KMS-11 (cell line): ENCODE measurements around the gene PRDX2.

Experiments
- H2AFZ ChIP-seq: fragments of 200-600 bp; sonication (generic); 2 replicates; pipeline ENCODE4 v1.6.1; 2016; ENCODE audit warnings: antibody characterized with exemption, mixed run types, low read depth
- H3K27ac ChIP-seq: fragments of 200-600 bp; sonication (generic); 2 replicates; pipeline ENCODE4 v1.6.1; 2016; ENCODE audit warnings: mild to moderate bottlenecking, mixed run types
- H3K27me3 ChIP-seq: fragments of 200-600 bp; sonication (generic); 2 replicates; pipeline ENCODE4 v1.6.1; 2017; ENCODE audit warnings: mild to moderate bottlenecking, low read depth, mixed run types, moderate library complexity; ENCODE audit not compliant: insufficient read depth
- H3K36me3 ChIP-seq: fragments of 200-600 bp; sonication (generic); 2 replicates; pipeline ENCODE4 v1.6.1; 2017; ENCODE audit warnings: mild to moderate bottlenecking, mixed run types; ENCODE audit not compliant: insufficient read depth
- H3K4me1 ChIP-seq: fragments of 200-600 bp; sonication (generic); 2 replicates; pipeline ENCODE4 v1.6.1; 2016; ENCODE audit warnings: mild to moderate bottlenecking, low read depth, mixed run types; ENCODE audit not compliant: poor library complexity, severe bottlenecking
- H3K4me2 ChIP-seq: fragments of 200-600 bp; sonication (generic); 2 replicates; pipeline ENCODE4 v1.7.0; 2016; ENCODE audit warnings: mild to moderate bottlenecking, mixed run types
- H3K4me3 ChIP-seq: fragments of 200-600 bp; sonication (generic); IDR thresholded peaks from 2 replicates; pipeline ENCODE4 v1.6.1; 2017; ENCODE audit warnings: low read depth, low read length, mixed read lengths; ENCODE audit not compliant: insufficient read depth
- H3K79me2 ChIP-seq: fragments of 200-600 bp; sonication (generic); 2 replicates; pipeline ENCODE4 v1.6.1; 2016; ENCODE audit warnings: low read depth, mixed run types; ENCODE audit not compliant: insufficient read depth
- H3K9ac ChIP-seq: fragments of 200-600 bp; sonication (generic); 2 replicates; pipeline ENCODE4 v1.6.1; 2016; ENCODE audit warnings: mild to moderate bottlenecking, mixed run types
- H4K20me1 ChIP-seq: fragments of 200-600 bp; sonication (generic); 2 replicates; pipeline ENCODE4 v1.6.1; 2016; ENCODE audit warnings: mild to moderate bottlenecking, mixed run types; ENCODE audit not compliant: insufficient read depth
- CTCF ChIP-seq: fragments of 200-600 bp; sonication (generic); conservative IDR thresholded peaks from 2 replicates; pipeline ENCODE4 v1.6.1; 2017; ENCODE audit warnings: low read depth, mild to moderate bottlenecking, antibody characterized with exemption, low read length, moderate library complexity, mixed read lengths

Gene PRDX2

GRCh38 chr19:12763100-12763499 lies 38.5 kb downstream of the PRDX2 start:
- Histone ChIP-seq H4K20me1 (no peaks in the 10 kb centered on the region), H3K79me2 (no peaks in the 10 kb centered on the region), H2AFZ (no peak overlapping the region), H3K36me3 (no peaks in the 10 kb centered on the region), H3K4me1 (no peaks in the 10 kb centered on the region), H3K9ac (no peak overlapping the region), H3K4me3 (no peak overlapping the region), H3K4me2 (no peak overlapping the region), H3K27me3 (peaks cover 10% of the 10 kb centered on the region; the same call in 1 of the 2 replicates), H3K27ac (no peak overlapping the region)
- TF ChIP-seq CTCF = no peak

DNA sequence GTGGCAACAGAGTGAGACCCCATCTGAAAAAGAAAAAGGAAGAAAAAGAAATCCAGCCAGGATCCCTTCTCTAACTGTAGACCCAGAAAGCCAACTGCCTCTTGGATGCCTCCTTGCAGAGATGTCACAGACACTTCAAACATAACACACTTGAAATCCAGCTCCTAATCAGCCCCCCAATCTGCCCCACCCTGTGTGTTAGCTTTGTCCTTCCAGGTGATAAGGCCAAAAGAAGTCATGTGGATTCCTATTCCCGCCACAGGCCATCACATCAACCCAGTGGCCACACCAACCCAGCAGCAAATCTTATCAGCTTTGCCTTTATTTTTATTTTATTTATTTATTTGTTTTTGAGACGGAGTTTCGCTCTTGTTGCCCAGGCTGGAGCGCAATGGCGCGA lies 41.9 kb downstream of the PRDX2 start:
- Histone ChIP-seq H3K9ac (no peak overlapping the region), H3K4me1 (no peaks in the 10 kb centered on the region), H3K36me3 (no peaks in the 10 kb centered on the region), H4K20me1 (no peaks in the 10 kb centered on the region), H2AFZ (no peak overlapping the region), H3K27me3 (peaks cover 34% of the 10 kb centered on the region; the same call in 1 of the 2 replicates), H3K79me2 (no peaks in the 10 kb centered on the region), H3K4me3 (no peak overlapping the region), H3K4me2 (no peak overlapping the region), H3K27ac (no peak overlapping the region)
- no peak for TF ChIP-seq CTCF

DNA sequence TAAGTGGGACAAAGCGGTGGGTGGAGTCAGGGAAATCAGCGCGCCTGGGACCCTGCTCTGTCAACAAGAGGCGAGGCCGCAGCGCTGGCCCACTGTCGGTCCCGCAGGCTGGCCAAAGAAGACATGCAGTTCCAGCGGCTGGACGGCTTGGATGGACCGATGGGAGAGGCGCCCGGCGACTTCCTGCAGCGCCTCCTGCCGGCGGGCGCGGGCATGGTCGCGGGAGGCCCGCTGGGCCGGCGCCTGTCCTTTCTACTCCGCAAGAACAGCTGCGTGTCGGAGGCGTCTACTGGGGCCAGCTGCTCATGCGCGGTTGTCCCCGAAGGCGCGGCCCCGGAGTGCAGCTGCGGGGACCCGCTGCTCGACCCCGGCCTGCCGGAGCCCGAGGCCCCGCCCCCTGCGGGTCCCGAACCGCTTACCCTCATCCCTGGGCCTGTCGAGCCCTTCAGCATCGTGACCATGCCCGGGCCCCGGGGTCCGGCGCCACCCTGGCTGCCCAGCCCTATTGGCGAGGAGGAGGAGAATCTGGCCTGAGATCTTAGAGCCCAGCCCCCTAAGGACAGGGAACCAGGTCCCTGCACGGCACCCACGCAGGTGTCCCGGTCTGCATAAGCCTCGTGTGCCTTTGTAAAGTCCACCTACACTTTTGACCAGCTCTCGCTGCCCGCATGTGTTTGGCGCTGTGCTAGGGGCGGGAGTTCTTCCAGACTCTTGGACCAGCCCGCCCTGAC lies 43.9 kb downstream of the PRDX2 start:
- H3K79me2 ChIP-seq = no peaks in the 10 kb centered on the region
- H3K4me2 ChIP-seq = no peak overlapping the region
- H3K27me3 ChIP-seq = peaks cover 50% of the 10 kb centered on the region
- H3K4me1 ChIP-seq = no peaks in the 10 kb centered on the region
- H4K20me1 ChIP-seq = no peaks in the 10 kb centered on the region
- H2AFZ ChIP-seq = no peak overlapping the region
- H3K36me3 ChIP-seq = no peaks in the 10 kb centered on the region
- no peak overlapping the region for H3K4me3 ChIP-seq
- TF ChIP-seq CTCF = peak; percentile 30; the same call in 1 of the 2 replicates
- H3K27ac ChIP-seq = no peak overlapping the region
- H3K9ac ChIP-seq = no peak overlapping the region

DNA sequence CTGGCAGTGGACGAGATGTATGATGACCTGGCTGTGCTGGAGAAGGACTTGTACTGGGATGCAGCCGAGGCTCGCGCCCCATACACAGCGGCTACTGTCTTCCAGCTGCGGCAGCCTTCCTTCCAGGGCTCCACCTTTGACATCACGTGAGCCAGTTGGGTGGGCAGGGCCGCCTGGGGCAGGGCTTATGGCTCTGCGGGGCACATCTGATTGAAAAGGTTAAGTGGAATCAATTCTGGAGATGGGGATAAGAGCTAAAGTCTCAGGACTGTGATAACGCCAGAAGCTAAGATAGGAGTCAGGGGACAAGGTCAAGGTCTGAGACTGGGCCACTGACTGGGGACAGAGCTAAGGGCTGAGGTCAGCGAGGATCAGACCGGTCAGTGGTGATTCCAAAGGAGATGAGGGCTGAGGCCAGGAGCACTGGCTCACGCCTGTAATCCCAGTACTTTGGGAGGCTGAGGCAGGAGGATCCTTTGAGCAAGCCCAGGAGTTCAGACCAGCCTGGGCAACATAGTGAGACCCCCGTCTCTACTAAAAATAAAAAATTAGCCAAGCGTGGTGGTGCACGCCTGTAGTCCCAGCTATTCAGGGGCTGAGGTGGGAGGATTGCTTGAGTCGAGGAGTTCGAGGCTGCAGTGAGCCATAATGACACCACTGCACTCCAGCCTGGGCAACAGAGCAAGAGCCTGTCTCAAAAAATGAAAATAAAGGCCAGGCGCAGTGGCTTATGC lies 45.3 kb downstream of the PRDX2 start:
- no peak for TF ChIP-seq CTCF
- H3K4me3 ChIP-seq = no peak overlapping the region

More for the DNA sequence above, 45.3 kb downstream of the PRDX2 start:
- Histone ChIP-seq H3K4me1 (no peaks in the 10 kb centered on the region), H3K27me3 (peaks cover 64% of the 10 kb centered on the region), H3K79me2 (no peaks in the 10 kb centered on the region), H3K36me3 (no peaks in the 10 kb centered on the region), H4K20me1 (no peaks in the 10 kb centered on the region), H3K9ac (no peak overlapping the region), H3K4me2 (no peak overlapping the region), H3K27ac (no peak overlapping the region), H2AFZ (no peak overlapping the region)
